HFFc6 (cell line): ENCODE data around the gene LRRC1. TPM values are rescaled to one million over a fixed set of nuclear protein-coding genes. Genes with fewer than 3 reads are reported as not detected.

Experiments used
- DNase-seq: peaks from one replicate; pipeline ENCODE4 v3.0.0-alpha.2; 2018
- H3K27ac Mint-ChIP-seq: 2 replicates; pipeline ENCODE4 v1.8.0; 2020; ENCODE audit warnings: mild to moderate bottlenecking, mixed read lengths
- H3K27me3 Mint-ChIP-seq: 2 replicates; pipeline ENCODE4 v1.8.0; 2021; ENCODE audit warnings: mild to moderate bottlenecking, moderate library complexity, mixed read lengths; ENCODE audit not compliant: insufficient read depth
- H3K36me3 Mint-ChIP-seq: 2 replicates; pipeline ENCODE4 v1.8.0; 2021; ENCODE audit warnings: low read depth, mixed read lengths
- H3K4me1 Mint-ChIP-seq: 2 replicates; pipeline ENCODE4 v1.8.0; 2020; ENCODE audit warnings: low read depth, mixed read lengths
- H3K4me3 Mint-ChIP-seq: 2 replicates; pipeline ENCODE4 v1.8.0; 2020; ENCODE audit warnings: mild to moderate bottlenecking, moderate library complexity, mixed read lengths
- H3K9me3 Mint-ChIP-seq: 2 replicates; pipeline ENCODE4 v1.8.0; 2020; ENCODE audit warnings: mild to moderate bottlenecking, mixed read lengths
- total RNA-seq, 6 experiments: library from RNA; stranded (reverse); fragmentation: NEBNext Ultra II Directional; extraction: Animal tissue kit (Norgen Biotek cat#: 25700); gene quantifications; 2 replicates in 1 of 6; 3 replicates in 5 of 6; pipeline ENCODE4 v1.2.3, GENCODE V29; 2021
- TF ChIP-seq, protein P1 (sequence below): fragments of 200-600 bp; sonication (generic); IDR thresholded peaks from 2 replicates; pipeline ENCODE4 v1.5.0; 2021; ENCODE audit warnings: antibody characterized with exemption, mild to moderate bottlenecking

The LRRC1 gene
- total RNA-seq, 6 experiments from 2014 or later: 9.3 to 12.0 (median 10.8) TPM

DNA sequence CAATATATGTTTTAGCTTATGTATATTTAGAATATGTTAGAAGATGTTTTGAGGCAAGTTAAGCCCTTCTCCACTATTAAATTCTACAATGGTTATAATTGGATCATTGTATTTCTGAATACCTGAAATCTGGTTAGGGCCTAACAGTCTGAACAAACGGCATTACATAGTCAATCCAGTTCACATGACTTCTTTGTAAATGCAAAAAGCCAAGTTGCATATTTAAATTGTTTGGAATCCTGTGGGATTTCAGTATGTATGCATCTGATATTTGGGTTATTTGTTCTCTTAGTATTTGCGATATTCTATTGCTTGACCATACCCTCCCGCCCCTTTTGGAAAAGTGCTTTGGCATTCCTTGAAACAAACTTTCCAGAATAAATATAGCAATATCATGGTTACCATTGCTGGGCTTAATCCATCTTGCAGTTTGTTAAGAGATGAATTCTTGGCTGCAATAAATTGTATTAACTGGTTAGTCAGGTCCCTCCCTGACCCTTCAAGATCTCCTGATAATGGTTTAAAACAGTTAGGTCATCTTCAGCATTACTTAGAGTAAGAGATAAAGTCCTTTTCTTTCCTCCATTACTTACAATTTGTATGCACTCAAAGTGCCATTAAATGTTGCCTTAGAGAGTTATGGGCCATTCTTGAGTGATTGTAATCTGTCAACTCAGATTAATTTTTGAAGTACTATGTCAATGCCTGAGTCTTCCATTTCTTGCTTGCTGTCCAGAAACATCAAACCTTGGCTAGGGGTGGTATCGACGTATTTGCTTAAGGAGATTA, 36.5 kb downstream of the LRRC1 start:
- Mint-ChIP-seq H3K27me3 (no peaks in the 10 kb centered on the region; the same call in 1 of the 2 replicates), H3K27ac (peak overlapping the region; percentile 2; the same call in 1 of the 2 replicates), H3K4me3 (peak overlapping the region; percentile 31; the same call in 1 of the 2 replicates), H3K36me3 (no peaks in the 10 kb centered on the region; the same call in 1 of the 2 replicates), H3K4me1 (peaks cover 77% of the 10 kb centered on the region), H3K9me3 (no peaks in the 10 kb centered on the region)
- DNase-seq: no peak
- TF ChIP-seq, protein P1, sequence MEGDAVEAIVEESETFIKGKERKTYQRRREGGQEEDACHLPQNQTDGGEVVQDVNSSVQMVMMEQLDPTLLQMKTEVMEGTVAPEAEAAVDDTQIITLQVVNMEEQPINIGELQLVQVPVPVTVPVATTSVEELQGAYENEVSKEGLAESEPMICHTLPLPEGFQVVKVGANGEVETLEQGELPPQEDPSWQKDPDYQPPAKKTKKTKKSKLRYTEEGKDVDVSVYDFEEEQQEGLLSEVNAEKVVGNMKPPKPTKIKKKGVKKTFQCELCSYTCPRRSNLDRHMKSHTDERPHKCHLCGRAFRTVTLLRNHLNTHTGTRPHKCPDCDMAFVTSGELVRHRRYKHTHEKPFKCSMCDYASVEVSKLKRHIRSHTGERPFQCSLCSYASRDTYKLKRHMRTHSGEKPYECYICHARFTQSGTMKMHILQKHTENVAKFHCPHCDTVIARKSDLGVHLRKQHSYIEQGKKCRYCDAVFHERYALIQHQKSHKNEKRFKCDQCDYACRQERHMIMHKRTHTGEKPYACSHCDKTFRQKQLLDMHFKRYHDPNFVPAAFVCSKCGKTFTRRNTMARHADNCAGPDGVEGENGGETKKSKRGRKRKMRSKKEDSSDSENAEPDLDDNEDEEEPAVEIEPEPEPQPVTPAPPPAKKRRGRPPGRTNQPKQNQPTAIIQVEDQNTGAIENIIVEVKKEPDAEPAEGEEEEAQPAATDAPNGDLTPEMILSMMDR: no peak

- DNase-seq: no peak
- Mint-ChIP-seq H3K4me1 (peaks cover 68% of the 10 kb centered on the region), H3K9me3 (no peaks in the 10 kb centered on the region), H3K4me3 (peak overlapping the region; percentile 31; the same call in 1 of the 2 replicates), H3K27ac (peak overlapping the region; percentile 2; the same call in 1 of the 2 replicates), H3K36me3 (no peaks in the 10 kb centered on the region; the same call in 1 of the 2 replicates), H3K27me3 (no peaks in the 10 kb centered on the region; the same call in 1 of the 2 replicates)
- TF ChIP-seq, protein P1: no peak
These were observed 37.3 kb downstream of the LRRC1 start for GRCh38 chr6:53831936-53832660.

GRCh38 chr6:53833155-53833554, 38.4 kb downstream of the LRRC1 start:
- TF ChIP-seq, protein P1: no peak
- Mint-ChIP-seq H3K4me3 (peak overlapping the region; percentile 46), H3K4me1 (peaks cover 58% of the 10 kb centered on the region), H3K27me3 (no peaks in the 10 kb centered on the region; the same call in 1 of the 2 replicates), H3K9me3 (no peaks in the 10 kb centered on the region), H3K27ac (peak overlapping the region; percentile 36), H3K36me3 (no peaks in the 10 kb centered on the region; the same call in 1 of the 2 replicates)
- peak; percentile 9 for DNase-seq

DNA sequence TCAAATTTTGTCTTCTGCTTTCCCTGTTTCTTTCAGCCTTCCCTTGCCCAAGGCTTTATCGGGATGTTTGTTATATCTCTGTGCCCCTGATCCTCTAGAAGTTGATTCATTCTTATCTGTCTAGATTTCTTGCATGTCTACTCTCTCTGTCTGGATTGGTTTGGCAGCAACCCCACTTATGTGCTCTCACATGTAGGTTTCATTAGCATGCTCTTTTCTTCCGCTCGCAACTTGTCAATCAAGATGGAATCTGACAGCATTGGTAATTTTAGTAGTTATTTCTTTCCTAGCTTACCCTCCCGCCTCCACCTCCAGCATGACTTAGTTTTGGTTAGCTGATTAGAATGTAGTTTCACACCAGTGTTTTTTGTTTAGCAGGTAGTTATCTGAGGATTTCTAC, 39.3 kb downstream of the LRRC1 start:
- Mint-ChIP-seq H3K27ac (no peak overlapping the region; the same call in 1 of the 2 replicates), H3K36me3 (no peaks in the 10 kb centered on the region; the same call in 1 of the 2 replicates), H3K4me1 (peaks cover 48% of the 10 kb centered on the region), H3K27me3 (no peaks in the 10 kb centered on the region; the same call in 1 of the 2 replicates), H3K4me3 (no peak overlapping the region), H3K9me3 (no peaks in the 10 kb centered on the region)
- no peak for DNase-seq
- TF ChIP-seq, protein P1: no peak

DNA sequence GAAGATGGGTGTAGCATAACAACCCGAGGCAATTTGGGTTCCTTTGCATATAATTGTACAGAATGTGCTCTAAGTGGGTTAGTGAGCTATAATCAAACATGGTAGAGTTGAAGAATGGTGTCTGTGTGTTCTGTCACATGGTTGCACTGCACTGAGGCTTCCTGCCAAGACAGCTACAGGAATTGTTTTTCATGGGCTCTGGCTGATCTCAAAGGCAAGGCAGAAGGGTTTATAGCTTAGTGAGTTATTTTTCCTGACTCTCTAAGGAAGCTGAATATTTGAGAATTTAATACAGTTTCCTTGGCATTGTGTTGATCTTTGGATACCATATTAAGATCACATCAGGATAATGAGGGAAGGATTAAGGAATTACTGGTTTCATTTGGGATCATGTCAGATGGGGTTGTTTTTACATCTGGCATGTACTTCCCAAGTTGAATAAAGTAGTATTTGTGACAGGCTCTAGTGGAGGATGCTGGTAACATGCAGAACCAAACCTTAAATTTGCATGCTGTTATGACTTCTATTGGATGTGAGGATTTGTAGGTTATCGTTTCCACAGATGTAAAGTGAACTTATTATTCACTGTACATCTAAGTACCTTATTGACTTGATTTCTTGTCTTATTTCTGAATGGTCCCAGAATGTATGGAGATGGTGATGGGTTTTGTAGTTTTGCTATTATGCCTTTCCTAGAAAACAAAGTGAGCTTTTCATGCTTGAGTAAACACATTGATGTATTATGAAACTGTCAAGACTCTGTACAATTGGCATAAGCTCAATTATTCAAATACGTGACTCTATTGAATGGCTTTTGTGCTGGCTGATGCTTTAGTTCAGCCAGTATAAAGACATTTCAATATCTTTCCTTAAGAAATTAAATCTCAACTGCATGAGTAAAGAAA, 43.3 kb downstream of the LRRC1 start:
- TF ChIP-seq, protein P1: no peak
- no peak for DNase-seq
- Mint-ChIP-seq H3K9me3 (peaks cover 14% of the 10 kb centered on the region), H3K4me3 (no peak overlapping the region), H3K4me1 (peaks cover 21% of the 10 kb centered on the region), H3K27ac (no peak overlapping the region), H3K27me3 (no peaks in the 10 kb centered on the region; the same call in 1 of the 2 replicates), H3K36me3 (peaks cover 28% of the 10 kb centered on the region)
